Measurements from ENCODE around the gene MAP3K20. TPM values are rescaled to one million over a fixed set of nuclear protein-coding genes. Genes with fewer than 3 reads are reported as not detected.

MAP3K20 gene
- total and polyA plus RNA-seq, 2 of the 8 experiments (the other 6 are each of a cell fraction or from before 2014, with no cell fraction given) = 3.1 to 11.1 TPM

- Histone ChIP-seq H3K4me1 (replicated peaks in 1 of 4; ENCODE audit: control insufficient read depth in 3 of 4, insufficient read depth in 4 of 4, low read length in 3 of 4) (peaks cover 0 to 5% (median 2%) of the 10 kb centered on the region in 4 experiments; a peak in 3 of 7 replicates), H2BK5ac (ENCODE audit: low read depth, low read length) (no peak overlapping the region), H2BK12ac (ENCODE audit: low read depth, low read length) (no peak overlapping the region), H3K79me1 (ENCODE audit: low read depth, low read length) (no peaks in the 10 kb centered on the region), H3K23ac (ENCODE audit: insufficient read length) (no peak overlapping the region), H4K91ac (replicated peaks; ENCODE audit: insufficient read length, low read length) (no peak overlapping the region), H2BK15ac (ENCODE audit: low read length) (no peak overlapping the region), H3K27me3 (replicated peaks in 1 of 4; ENCODE audit: control insufficient read depth in 3 of 4, extremely low read depth in 1 of 4, insufficient read depth in 3 of 4, low read length in 3 of 4) (no peaks in the 10 kb centered on the region), H3K79me2 (ENCODE audit: control insufficient read depth in 1 of 2, insufficient read depth in 2 of 2, low read length in 2 of 2) (no peaks in the 10 kb centered on the region), H4K5ac (ENCODE audit: insufficient read length, low read depth, low read length) (no peak overlapping the region), H3K27ac (ENCODE audit: low read depth, low read length) (no peak overlapping the region), H3K18ac (ENCODE audit: extremely low read depth, low read length) (no peak overlapping the region), H3K4me2 (ENCODE audit: insufficient read depth in 1 of 2, low read depth in 2 of 2, low read length in 2 of 2) (no peak overlapping the region), H2BK20ac (ENCODE audit: low read length) (no peak overlapping the region), H2AK5ac (ENCODE audit: low read depth, low read length) (no peak overlapping the region), H3K36me3 (ENCODE audit: control insufficient read depth in 2 of 4, insufficient read depth in 4 of 4, low read length in 3 of 4) (no peaks in the 10 kb centered on the region), H3K4ac (replicated peaks; ENCODE audit: insufficient read length, low read depth, low read length) (no peak overlapping the region), H3K23me2 (ENCODE audit: low read depth, low read length) (no peaks in the 10 kb centered on the region), H3K56ac (replicated peaks; ENCODE audit: insufficient read length, low read depth, low read length) (no peak overlapping the region), H3K14ac (ENCODE audit: insufficient read length) (no peak overlapping the region), H4K8ac (ENCODE audit: extremely low read depth, insufficient read depth, low read length) (no peak overlapping the region), H2AFZ (ENCODE audit: low read length) (no peak overlapping the region), H4K20me1 (replicated peaks in 1 of 2; ENCODE audit: control insufficient read depth in 1 of 2, insufficient read depth in 2 of 2, low read length in 2 of 2) (no peaks in the 10 kb centered on the region), H3K9me3 (ENCODE audit: insufficient read depth in 2 of 2, low read depth in 1 of 2, low read length in 1 of 2) (no peaks in the 10 kb centered on the region), H2BK120ac (replicated peaks; ENCODE audit: low read depth, low read length) (no peak overlapping the region), H3K9ac (replicated peaks in 1 of 4; ENCODE audit: extremely low read depth in 1 of 4, low read depth in 3 of 4, low read length in 3 of 4) (no peak overlapping the region), H3K4me3 (ENCODE audit: extremely low read depth in 1 of 4, insufficient read depth in 2 of 4, low read depth in 3 of 4, low read length in 4 of 4) (no peak overlapping the region)
- ChIA-PET POLR2A (ENCODE audit: partially characterized antibody) (no interaction called here), CTCF (ENCODE audit: partially characterized antibody) (interaction anchor here (1.3 kb wide), 1 partner anchor 8 kb away, joined by 4 read pairs; no protein-coding TSS in a partner anchor)
- WGBS, 2 experiments (ENCODE audit: extremely low coverage in 1 of 2, insufficient coverage in 1 of 2, insufficient read length in 1 of 2, insufficient replicate concordance in 2 of 2, low coverage in 1 of 2, low lambda C conversion rate in 2 of 2, missing lambda C conversion rate in 1 of 2) = 87% methylated on average over 2 of the region's 2 CpGs; no CpG with 5 or more reads in 1 of the 2 experiments
- DNase-seq (ENCODE audit: low read depth in 1 of 2, low spot score in 2 of 2) = no peak
- TF ChIP-seq SAP30 (IDR thresholded peaks at IDR 0.05; ENCODE audit: insufficient read depth, insufficient replicate concordance, low read length) = no peak
- no peak for FAIRE-seq
Observed at GRCh38 chr2:173202570-173202969, 126.9 kb downstream of the MAP3K20 start.

Data from H1 (cell line).